Esophagus muscularis mucosa (tissue), 3 donors: Measurements from ENCODE around the gene TALDO1.

Source experiments
- POLR2A ChIP-seq: fragments of 450-650 bp; IDR thresholded peaks from one replicate; pipeline ENCODE4 v1.6.1; 2017; ENCODE audit warnings: antibody characterized with exemption, moderate library complexity, mild to moderate bottlenecking, low read depth
- POLR2AphosphoS5 ChIP-seq, 2 donors: sonication (generic); formaldehyde crosslinking; IDR thresholded peaks; one replicate each; pipeline ENCODE4 v1.6.1; 2017; ENCODE audit warnings: antibody characterized with exemption in 2 of 2
- TF ChIP-seq, protein P1 (sequence below), 3 experiments: fragments of 200-600 bp in 2 of 3; fragments of 450-650 bp in 1 of 3; sonication (generic) in 2 of 3; IDR thresholded peaks; one replicate each; pipeline ENCODE4 v1.5.1; 2017 to 2019; ENCODE audit warnings: antibody characterized with exemption in 3 of 3, mild to moderate bottlenecking in 2 of 3, moderate library complexity in 1 of 3

DNA sequence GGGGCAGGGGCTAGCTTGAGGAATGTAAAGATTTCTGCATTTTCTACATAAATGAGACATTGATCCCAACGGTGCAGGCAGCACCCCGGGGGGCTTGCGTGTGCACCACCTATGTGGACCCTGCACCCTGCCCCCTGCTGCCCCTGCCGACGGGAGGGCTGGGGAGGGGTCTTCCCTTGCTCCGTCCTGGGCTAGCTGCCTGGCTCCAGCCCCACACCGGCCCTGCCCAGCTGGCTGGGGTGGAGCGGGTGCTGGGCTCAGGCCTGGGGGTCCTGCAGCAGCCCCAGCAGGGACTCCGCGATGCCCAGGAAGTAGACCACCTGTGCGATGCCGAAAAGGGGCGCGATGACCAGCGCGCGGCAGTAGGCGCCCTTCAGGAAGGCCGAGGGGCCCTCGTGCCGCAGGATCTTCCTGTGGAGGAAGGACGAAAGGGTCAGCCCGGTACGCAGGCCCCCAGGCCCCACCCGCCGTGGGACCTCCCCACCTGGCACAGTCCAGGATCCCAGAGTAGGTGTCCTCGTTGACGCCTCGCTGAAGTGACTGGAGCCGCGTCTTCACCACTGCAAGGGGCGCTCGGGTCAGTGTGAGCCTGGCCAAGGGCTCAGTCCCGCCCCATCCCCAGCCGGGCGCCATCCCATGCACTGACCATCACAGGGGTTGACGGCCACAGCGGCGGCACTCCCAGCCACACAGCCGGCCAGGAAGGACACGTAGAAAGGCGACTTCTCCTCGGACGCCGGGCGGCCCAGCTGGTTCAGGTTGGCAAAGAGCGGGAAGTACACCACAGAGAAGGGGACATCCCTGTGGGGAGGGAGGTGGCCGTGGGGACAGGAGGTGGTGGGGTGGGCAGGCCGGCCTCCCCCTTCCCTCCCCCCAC, 44.6 kb downstream of the TALDO1 start:
- TF ChIP-seq, protein P1, sequence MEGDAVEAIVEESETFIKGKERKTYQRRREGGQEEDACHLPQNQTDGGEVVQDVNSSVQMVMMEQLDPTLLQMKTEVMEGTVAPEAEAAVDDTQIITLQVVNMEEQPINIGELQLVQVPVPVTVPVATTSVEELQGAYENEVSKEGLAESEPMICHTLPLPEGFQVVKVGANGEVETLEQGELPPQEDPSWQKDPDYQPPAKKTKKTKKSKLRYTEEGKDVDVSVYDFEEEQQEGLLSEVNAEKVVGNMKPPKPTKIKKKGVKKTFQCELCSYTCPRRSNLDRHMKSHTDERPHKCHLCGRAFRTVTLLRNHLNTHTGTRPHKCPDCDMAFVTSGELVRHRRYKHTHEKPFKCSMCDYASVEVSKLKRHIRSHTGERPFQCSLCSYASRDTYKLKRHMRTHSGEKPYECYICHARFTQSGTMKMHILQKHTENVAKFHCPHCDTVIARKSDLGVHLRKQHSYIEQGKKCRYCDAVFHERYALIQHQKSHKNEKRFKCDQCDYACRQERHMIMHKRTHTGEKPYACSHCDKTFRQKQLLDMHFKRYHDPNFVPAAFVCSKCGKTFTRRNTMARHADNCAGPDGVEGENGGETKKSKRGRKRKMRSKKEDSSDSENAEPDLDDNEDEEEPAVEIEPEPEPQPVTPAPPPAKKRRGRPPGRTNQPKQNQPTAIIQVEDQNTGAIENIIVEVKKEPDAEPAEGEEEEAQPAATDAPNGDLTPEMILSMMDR (IDR thresholded peaks at IDR 0.05) = no peak
- no peak for TF ChIP-seq POLR2AphosphoS5 (IDR thresholded peaks at IDR 0.05)
- TF ChIP-seq POLR2A = no peak
